ENCODE measurements around the gene SDK1. TPM values are rescaled to one million over a fixed set of nuclear protein-coding genes. Genes with fewer than 3 reads are reported as not detected.

SDK1 gene
- total and polyA plus RNA-seq, 10 of the 15 experiments (the other 5 are each of a cell fraction or from before 2014, with no cell fraction given) = 0.14 to 0.33 TPM; not detected in 8

- TF ChIP-seq ZSCAN29 (IDR thresholded peaks at IDR 0.05) (no peak), CBX5 (IDR thresholded peaks at IDR 0.05; ENCODE audit: low read depth) (no peak)
Measured at GRCh38 chr7:3283130-3283704, 17.8 kb upstream of the SDK1 start (continued).

GRCh38 chr7:3285652-3286051, 15.4 kb upstream of the SDK1 start:
- Histone ChIP-seq H3K79me2 (ENCODE audit: control insufficient read depth, insufficient read depth, low read length) (no peaks in the 10 kb centered on the region), H3K4me2 (ENCODE audit: control insufficient read depth, insufficient read depth) (no peak overlapping the region), H3K27me3 (replicated peaks in 1 of 2; ENCODE audit: control insufficient read depth in 2 of 2, insufficient read depth in 2 of 2, low read length in 1 of 2) (no peaks in the 10 kb centered on the region), H4K20me1 (ENCODE audit: control insufficient read depth, insufficient read depth) (no peaks in the 10 kb centered on the region), H3K36me3 (ENCODE audit: control insufficient read depth in 2 of 2, insufficient read depth in 2 of 2, low read length in 1 of 2) (no peaks in the 10 kb centered on the region), H3K4me1 (ENCODE audit: control insufficient read depth, insufficient read depth, low read length) (no peaks in the 10 kb centered on the region), H3K9ac (ENCODE audit: control insufficient read depth, insufficient read depth, low read length) (no peak overlapping the region), H2AFZ (ENCODE audit: control insufficient read depth, low read depth, low read length) (no peak overlapping the region), H3K4me3 (no peak overlapping the region), H3K9me3 (replicated peaks; ENCODE audit: control insufficient read depth, insufficient read depth, low read length) (no peaks in the 10 kb centered on the region), H3K27ac (ENCODE audit: control insufficient read depth, insufficient read depth) (no peak overlapping the region)
- ChIA-PET POLR2A (no interaction called here), RAD21 (ENCODE audit: unreplicated experiment) (no interaction called here), CTCF (no interaction called here), SMC1A (ENCODE audit: uncharacterized antibody, unreplicated experiment) (no interaction called here)
- in situ Hi-C loops (cut with MboI) (no loop called here), intact Hi-C loops (cut with micrococcal nuclease; ENCODE audit: unreplicated experiment) (no loop called here)
- no peak for DNase-seq (ENCODE audit: low read depth, low spot score)
- ATAC-seq = no peak
- BruUV-seq (replicated peaks) = no TSS peak
- 54% methylated on average over 10 of the region's 10 CpGs for WGBS (ENCODE audit: insufficient coverage, insufficient replicate concordance, low lambda C conversion rate, missing lambda C conversion rate)
- FAIRE-seq = no peak
- no peak for TF ChIP-seq TCF3 (IDR thresholded peaks at IDR 0.05; ENCODE audit: borderline replicate concordance, insufficient read depth, low read depth, low read length)

- FAIRE-seq = no peak
- intact Hi-C loops (cut with micrococcal nuclease; ENCODE audit: unreplicated experiment) (no loop called here), in situ Hi-C loops (cut with MboI) (no loop called here)
- BruUV-seq (replicated peaks) = no TSS peak
- Histone ChIP-seq H4K20me1 (ENCODE audit: control insufficient read depth, insufficient read depth) (no peaks in the 10 kb centered on the region), H3K4me1 (ENCODE audit: control insufficient read depth, insufficient read depth, low read length) (no peaks in the 10 kb centered on the region), H2AFZ (ENCODE audit: control insufficient read depth, low read depth, low read length) (no peak overlapping the region), H3K79me2 (ENCODE audit: control insufficient read depth, insufficient read depth, low read length) (no peaks in the 10 kb centered on the region), H3K4me2 (ENCODE audit: control insufficient read depth, insufficient read depth) (no peak overlapping the region), H3K4me3 (no peak overlapping the region), H3K36me3 (ENCODE audit: control insufficient read depth in 2 of 2, insufficient read depth in 2 of 2, low read length in 1 of 2) (no peaks in the 10 kb centered on the region), H3K9ac (ENCODE audit: control insufficient read depth, insufficient read depth, low read length) (no peak overlapping the region), H3K27me3 (replicated peaks in 1 of 2; ENCODE audit: control insufficient read depth in 2 of 2, insufficient read depth in 2 of 2, low read length in 1 of 2) (no peaks in the 10 kb centered on the region), H3K9me3 (replicated peaks; ENCODE audit: control insufficient read depth, insufficient read depth, low read length) (no peaks in the 10 kb centered on the region), H3K27ac (ENCODE audit: control insufficient read depth, insufficient read depth) (no peak overlapping the region)
- ChIA-PET CTCF (no interaction called here), POLR2A (interaction anchor here (0.6 kb wide), 1 partner anchor 146 kb away, joined by 4 read pairs; no protein-coding TSS in a partner anchor), SMC1A (ENCODE audit: uncharacterized antibody, unreplicated experiment) (interaction anchor here (0.9 to 1.5 kb wide), 2 partner anchors 12 to 17 kb away, joined by 3 read pairs; no protein-coding TSS in a partner anchor), RAD21 (ENCODE audit: unreplicated experiment) (no interaction called here)
- TF ChIP-seq SIX5 (IDR thresholded peaks at IDR 0.05; ENCODE audit: low read depth, low read length, severe bottlenecking) (no peak), WRNIP1 (IDR thresholded peaks at IDR 0.05; ENCODE audit: borderline replicate concordance, low read depth, low read length) (no peak), SKIL (IDR thresholded peaks at IDR 0.05; ENCODE audit: low read depth, poor library complexity, severe bottlenecking) (no peak)
- TF ChIP-seq, protein P1, sequence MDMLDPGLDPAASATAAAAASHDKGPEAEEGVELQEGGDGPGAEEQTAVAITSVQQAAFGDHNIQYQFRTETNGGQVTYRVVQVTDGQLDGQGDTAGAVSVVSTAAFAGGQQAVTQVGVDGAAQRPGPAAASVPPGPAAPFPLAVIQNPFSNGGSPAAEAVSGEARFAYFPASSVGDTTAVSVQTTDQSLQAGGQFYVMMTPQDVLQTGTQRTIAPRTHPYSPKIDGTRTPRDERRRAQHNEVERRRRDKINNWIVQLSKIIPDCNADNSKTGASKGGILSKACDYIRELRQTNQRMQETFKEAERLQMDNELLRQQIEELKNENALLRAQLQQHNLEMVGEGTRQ (IDR thresholded peaks at IDR 0.05; ENCODE audit: borderline replicate concordance, low read depth, low read length) = no peak
- WGBS (ENCODE audit: insufficient coverage, insufficient replicate concordance, low lambda C conversion rate, missing lambda C conversion rate) = 0% methylated on average over 2 of the region's 2 CpGs
- no peak for DNase-seq (ENCODE audit: low read depth, low spot score)
- no peak for ATAC-seq
Measured at GRCh38 chr7:3289996-3290395, 11.1 kb upstream of the SDK1 start.

Data from GM12878 (cell line).